ELR (cell line): ENCODE measurements around the gene RAPGEF1.
A peak's percentile ranks its signal among the peaks of the same experiment; 100 is the strongest.
"Not testable (repeated sequence)": the region's sequence is repeated elsewhere in the genome, so short reads cannot be mapped to it uniquely, and the experiment has no call there.

Experiments used
- DNase-seq: peaks from one replicate; pipeline ENCODE4 v3.0.0-alpha.2; 2015; ENCODE audit warnings: low read depth

RAPGEF1 gene

GRCh38 chr9:131731237-131731636, 8.6 kb downstream of the RAPGEF1 start:
- DNase-seq, result peak; percentile 61

GRCh38 chr9:131728961-131729360, 10.9 kb downstream of the RAPGEF1 start:
- no peak for DNase-seq

GRCh38 chr9:131728546-131728910, 11.3 kb downstream of the RAPGEF1 start:
- DNase-seq, result no peak

GRCh38 chr9:131727795-131728545, 11.9 kb downstream of the RAPGEF1 start:
- peak; percentile 26 for DNase-seq

GRCh38 chr9:131727184-131727759, 12.6 kb downstream of the RAPGEF1 start:
- DNase-seq, result peak; percentile 70

GRCh38 chr9:131724683-131725082, 15.2 kb downstream of the RAPGEF1 start:
- no peak for DNase-seq

DNA sequence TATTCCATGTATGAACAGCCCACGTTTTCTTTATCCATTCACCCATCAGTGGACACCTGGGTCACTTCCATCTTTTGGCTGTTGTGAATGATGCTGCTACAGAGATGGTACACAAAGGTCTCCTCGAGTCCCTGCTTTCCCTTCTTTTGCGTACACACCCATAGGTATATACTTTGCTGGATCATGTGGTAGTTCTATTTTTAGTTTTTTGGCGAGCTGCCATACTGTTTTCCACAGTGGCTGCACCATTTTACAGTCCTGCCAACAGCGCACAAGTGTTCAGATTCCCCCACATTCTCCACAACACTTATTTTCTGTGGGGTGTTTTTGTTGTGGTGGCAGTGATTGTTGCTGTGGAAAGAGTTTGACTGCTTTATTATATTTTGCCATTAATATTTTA, 16.2 kb downstream of the RAPGEF1 start:
- DNase-seq, result no peak

GRCh38 chr9:131722255-131722654, 17.6 kb downstream of the RAPGEF1 start:
- no peak for DNase-seq

DNA sequence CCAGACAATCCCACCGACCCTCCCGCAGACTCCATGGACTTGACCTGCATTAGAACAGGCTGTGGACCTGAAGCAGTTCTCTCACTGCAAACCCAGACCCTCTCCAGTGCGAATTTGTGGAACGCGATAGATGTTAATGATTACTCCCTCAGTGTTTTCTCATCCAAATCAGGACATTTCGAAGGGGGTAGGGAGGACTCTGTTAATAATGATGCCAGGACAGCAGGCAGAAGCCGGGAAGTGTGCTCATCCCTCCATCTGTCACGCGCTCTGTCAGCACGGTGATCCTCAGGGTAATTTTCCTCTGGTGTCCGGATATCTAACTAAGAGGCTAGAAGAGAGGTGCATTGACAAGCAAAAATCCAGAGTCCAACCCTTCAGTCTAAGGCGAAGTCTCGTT, 18.8 kb downstream of the RAPGEF1 start:
- no peak for DNase-seq

DNA sequence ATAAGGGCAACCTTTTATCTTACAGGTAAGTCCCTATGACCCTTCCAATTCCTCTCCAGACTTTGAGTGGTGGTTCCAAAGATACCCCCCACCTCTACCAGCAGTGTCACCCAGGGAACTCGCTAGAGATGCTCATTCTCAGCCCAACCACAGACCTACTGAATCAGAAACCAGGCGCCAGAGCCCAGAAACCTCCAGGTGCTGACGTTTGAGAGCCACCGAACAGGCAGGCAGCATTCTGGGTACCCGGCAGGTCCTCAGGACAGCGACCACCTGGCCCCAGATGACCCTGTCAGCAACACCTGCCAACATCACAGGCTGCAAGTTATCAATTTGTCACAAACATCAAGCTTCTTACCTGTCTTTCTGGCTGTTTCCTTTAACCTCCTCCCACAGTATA, 19.5 kb downstream of the RAPGEF1 start:
- DNase-seq, result no peak

- no peak for DNase-seq
Measured at GRCh38 chr9:131719262-131719908, 20.5 kb downstream of the RAPGEF1 start.

- DNase-seq, result no peak
Measured at GRCh38 chr9:131717719-131718460, 22.0 kb downstream of the RAPGEF1 start.

DNA sequence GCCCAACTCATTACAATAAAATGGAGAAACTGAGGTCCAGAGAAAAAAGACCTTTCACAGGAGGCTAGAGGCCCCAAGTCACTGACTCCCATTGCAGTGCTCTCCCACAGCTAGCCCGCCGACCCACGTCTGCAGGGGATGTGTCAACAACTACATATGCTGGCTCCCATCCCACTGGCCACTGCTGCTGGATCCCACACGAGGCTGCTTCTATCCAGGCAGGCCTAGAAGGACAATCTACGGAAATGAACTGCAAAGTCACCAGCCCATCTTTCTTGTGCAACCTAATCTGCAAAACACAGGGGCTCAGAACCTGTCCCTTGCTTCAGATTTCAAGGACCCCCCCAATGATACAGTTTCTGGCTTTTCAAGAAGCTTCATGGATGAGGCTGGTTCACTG, 24.0 kb downstream of the RAPGEF1 start:
- no peak for DNase-seq

DNA sequence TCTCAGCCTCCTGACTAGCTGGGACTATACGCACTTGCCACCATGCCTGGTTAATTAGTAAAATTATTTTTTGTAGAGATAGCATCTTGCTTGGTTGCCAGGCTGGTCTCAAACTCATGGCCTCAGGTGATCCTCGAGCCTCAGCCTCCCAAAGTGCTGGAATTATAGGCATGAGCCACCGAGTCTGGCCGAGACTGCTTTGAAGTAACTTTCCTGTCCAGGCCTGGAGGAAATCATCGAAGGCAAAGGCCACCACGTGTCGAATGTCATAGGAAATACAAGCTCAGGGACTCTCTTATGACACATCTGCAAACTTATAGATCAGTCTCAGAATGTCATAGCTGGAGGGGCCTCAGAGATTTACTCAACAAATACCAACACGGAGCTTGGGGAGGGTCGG, 25.1 kb downstream of the RAPGEF1 start:
- no peak for DNase-seq

- DNase-seq, result peak; percentile 89
Measured at GRCh38 chr9:131714161-131714646, 25.7 kb downstream of the RAPGEF1 start.

DNA sequence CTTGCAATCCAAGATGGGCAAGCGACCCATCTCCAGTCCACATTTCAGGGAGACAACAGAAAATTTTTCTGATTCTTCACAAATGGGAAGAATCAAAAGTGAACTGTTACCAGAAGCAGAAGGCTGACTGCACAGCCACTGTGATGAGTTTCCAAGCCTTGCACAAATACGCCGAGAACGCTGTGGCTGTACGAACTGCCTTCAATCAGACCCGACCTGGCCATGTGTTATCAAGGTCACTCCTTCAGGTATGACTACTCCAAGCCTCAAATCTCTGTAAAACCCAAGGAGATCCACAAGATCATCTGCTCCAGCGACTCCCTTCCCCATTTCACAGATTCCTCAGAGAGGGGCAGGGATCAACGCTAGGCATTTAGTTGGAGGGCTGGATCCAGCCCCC, 26.9 kb downstream of the RAPGEF1 start:
- DNase-seq, result no peak

- DNase-seq, result no peak
Measured at GRCh38 chr9:131712151-131712716, 27.6 kb downstream of the RAPGEF1 start.

DNA sequence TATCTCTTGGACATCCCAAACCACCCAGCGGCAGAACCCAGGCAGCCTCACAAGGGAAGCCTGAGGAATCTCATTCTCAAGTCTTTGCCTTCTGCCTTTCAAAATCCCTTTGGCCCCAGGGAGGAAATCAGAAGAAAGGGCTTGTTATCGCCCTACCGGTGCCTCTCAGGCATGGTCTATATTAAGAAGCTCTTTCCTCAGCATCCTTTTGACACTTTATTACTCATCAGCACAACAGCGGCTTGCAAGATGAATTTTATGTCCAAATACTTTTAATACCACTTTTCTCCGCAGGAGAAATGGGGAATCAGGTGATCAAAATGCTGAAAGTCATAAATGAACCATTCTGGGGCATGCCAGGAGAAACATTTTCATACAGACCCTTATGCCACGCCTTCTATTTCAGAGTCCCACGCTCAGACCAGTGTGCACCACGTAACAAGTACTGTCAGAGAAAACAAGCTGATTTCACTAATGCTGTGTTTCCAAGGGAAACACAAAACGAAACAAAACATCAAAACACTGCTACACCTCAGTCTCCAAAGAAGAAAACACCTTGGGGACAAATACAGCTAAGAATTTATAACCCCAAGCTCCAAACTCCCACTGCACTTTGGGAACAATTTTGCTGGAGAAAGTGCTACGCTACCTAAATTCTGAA, 30.0 kb downstream of the RAPGEF1 start:
- DNase-seq, result peak; percentile 50

- DNase-seq, result not testable (repeated sequence)
Measured at GRCh38 chr9:131709010-131709770, 30.7 kb downstream of the RAPGEF1 start.

GRCh38 chr9:131708226-131709002, 31.5 kb downstream of the RAPGEF1 start:
- DNase-seq, result no peak
